Right cardiac atrium (tissue), 5 donors: Measurements from ENCODE around the gene TBXAS1. TPM values are rescaled to one million over a fixed set of nuclear protein-coding genes. Genes with fewer than 3 reads are reported as not detected.

Source experiments
- ATAC-seq, 2 donors: fragments of 200-7000 bp; cut with Tn5 transposase; one replicate each; pipeline versions ENCODE4 v1.8.0 to v1.9.1; 2020; ENCODE audit warnings: moderate library complexity in 2 of 2, mild to moderate bottlenecking in 1 of 2
- DNase-seq, 3 donors: peaks; one replicate each; pipeline ENCODE4 v3.0.0-alpha.2; 2020
- H3K27ac ChIP-seq: one replicate; pipeline ENCODE4 v1.5.1; 2013; ENCODE audit warnings: mild to moderate bottlenecking, low read length, control low read depth, moderate library complexity
- H3K27me3 ChIP-seq: one replicate; pipeline ENCODE4 v1.6.1; 2013; ENCODE audit not compliant: control insufficient read depth, insufficient read depth
- H3K4me1 ChIP-seq: one replicate; pipeline ENCODE4 v1.6.1; 2013; ENCODE audit warnings: low read length; ENCODE audit not compliant: control insufficient read depth, insufficient read depth
- H3K4me3 ChIP-seq: one replicate; pipeline ENCODE4 v1.5.1; 2013; ENCODE audit warnings: low read length, control low read depth
- H3K9me3 ChIP-seq: one replicate; pipeline ENCODE4 v1.6.1; 2013; ENCODE audit warnings: low read length; ENCODE audit not compliant: control insufficient read depth
- WGBS: extraction: QIAGEN DNeasy Blood & Tissue Kit; methylation state at CpG from one replicate; pipeline ENCODE4 v1.1.7; 2013; 5-methylcytosine and 5-hydroxymethylcytosine counted together
- intact Hi-C, 4 donors: fragments of 100-400 bp; cut with DNase I; formaldehyde crosslinking; loops; one replicate each; pipeline versions ENCODE4 v1.11.0 to v1.14.0; 2022 to 2023
- polyA plus RNA-seq: library from polyadenylated mRNA; stranded (reverse); fragments of 200-250 nt; gene quantifications from one replicate; pipeline ENCODE4 v1.2.3, GENCODE V29; 2013
- total RNA-seq, 4 donors: library from RNA; stranded (reverse); fragmentation: NEBNext Ultra II Directional; extraction: Animal tissue kit (Norgen Biotek cat#: 25700); gene quantifications; one replicate each; pipeline ENCODE4 v1.2.1, GENCODE V29; 2021
- donor health status: healthy with polysubstance abuse.
- donor health status: DM: no; HTN: yes; CAD: no.
- donor health status: DM: no; HTN: no; CAD: no.
- donor health status: DM: no; HTN: yes; CAD: no; lungs with severe emphysema.
- donor health status: DM: yes; HTN: yes; CAD: no.

Gene TBXAS1
- total and polyA plus RNA-seq, 5 donors, result 3.1 to 9.1 (median 6.8) TPM

DNA sequence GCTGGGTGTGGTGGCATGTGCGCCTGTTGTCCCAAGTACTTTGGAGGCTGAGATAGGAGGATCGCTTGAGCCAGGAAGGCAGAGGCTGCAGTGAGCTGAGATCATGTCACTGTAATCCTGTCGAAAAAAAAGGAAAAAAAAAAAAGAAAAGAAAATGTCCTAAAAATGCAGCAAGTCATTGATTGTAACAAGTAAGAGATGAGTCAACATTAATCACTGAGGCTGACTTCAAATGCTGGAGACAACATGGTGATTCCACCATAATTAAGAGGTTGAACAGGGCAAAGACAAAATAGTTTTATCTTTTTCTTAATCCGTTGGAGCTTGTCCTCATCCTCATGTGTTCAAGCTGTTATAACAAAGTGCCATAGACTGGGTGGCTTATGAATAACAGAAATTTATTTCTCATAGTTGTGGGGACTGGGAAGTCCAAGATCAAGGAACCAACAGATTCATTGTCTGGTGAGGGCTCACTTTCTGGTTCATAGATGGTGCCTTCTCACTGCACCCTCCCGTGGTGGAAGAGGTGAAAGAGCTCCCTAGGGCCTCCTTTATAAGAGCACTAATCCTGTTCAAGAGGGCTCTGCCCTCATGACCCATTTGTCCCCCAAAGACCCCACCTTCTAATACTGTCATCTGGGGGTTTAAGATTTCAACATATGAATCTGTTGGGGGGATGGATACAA is 60.3 kb downstream of the TBXAS1 start:
- H3K27me3 ChIP-seq, result no peaks in the 10 kb centered on the region
- DNase-seq (no peak), ATAC-seq (no peak)
- no peak overlapping the region for H3K27ac ChIP-seq
- H3K9me3 ChIP-seq, result no peaks in the 10 kb centered on the region
- no peak overlapping the region for H3K4me3 ChIP-seq
- 89% methylated on average over 5 of the region's 5 CpGs for WGBS
- no peaks in the 10 kb centered on the region for H3K4me1 ChIP-seq
- intact Hi-C loops, result no loop called here

DNA sequence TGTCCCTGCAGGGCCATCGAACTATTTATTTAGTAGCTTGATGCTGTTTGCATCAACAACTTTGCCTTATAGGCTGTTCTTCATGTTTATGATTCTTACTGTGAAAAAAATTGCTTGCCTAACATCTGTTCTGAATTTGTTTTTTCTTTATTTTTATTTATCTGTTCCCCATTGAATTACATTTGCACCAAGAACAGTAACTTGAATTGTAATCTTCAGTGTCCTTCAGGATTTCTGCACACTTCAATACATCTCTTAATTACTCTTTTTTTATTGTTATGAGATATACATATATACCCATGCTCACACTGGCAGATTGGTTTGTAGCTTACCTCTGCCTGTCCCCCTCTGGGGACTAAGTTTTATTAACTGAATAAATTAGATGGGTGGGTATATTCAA is 64.4 kb downstream of the TBXAS1 start:
- intact Hi-C loops, result no loop called here
- Histone ChIP-seq H3K4me3 (no peak overlapping the region), H3K27ac (no peak overlapping the region), H3K4me1 (peaks cover 3% of the 10 kb centered on the region), H3K9me3 (no peaks in the 10 kb centered on the region), H3K27me3 (no peaks in the 10 kb centered on the region)
- DNase-seq (no peak), ATAC-seq (no peak)
- 94% methylated on average over 1 of the region's 1 CpG for WGBS

DNA sequence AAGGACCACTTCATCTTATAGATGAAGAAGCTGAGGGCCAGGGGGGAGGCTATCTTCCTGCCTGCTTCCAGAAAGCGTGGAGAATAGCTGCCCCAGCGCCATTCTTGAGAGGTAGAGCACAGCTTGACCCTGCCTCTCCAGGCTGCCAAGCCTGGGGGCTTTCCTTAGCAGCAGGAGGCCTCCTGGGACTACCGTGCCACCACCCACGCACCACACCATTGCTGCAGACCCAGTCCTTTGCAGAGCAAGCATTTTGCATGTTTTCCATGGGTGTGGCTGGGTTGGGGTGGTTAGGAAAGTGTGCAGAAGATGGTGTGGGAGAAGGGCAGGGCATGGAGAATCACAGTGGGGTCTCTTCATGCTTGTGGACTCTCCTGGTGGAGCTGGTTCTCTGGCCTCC is 64.9 kb downstream of the TBXAS1 start:
- no peaks in the 10 kb centered on the region for H3K9me3 ChIP-seq
- ATAC-seq (no peak), DNase-seq (no peak)
- no peak overlapping the region for H3K27ac ChIP-seq
- H3K4me3 ChIP-seq, result no peak overlapping the region
- WGBS, result 89% methylated on average over 4 of the region's 4 CpGs
- H3K27me3 ChIP-seq, result no peaks in the 10 kb centered on the region
- H3K4me1 ChIP-seq, result peaks cover 3% of the 10 kb centered on the region
- intact Hi-C loops, result no loop called here

DNA sequence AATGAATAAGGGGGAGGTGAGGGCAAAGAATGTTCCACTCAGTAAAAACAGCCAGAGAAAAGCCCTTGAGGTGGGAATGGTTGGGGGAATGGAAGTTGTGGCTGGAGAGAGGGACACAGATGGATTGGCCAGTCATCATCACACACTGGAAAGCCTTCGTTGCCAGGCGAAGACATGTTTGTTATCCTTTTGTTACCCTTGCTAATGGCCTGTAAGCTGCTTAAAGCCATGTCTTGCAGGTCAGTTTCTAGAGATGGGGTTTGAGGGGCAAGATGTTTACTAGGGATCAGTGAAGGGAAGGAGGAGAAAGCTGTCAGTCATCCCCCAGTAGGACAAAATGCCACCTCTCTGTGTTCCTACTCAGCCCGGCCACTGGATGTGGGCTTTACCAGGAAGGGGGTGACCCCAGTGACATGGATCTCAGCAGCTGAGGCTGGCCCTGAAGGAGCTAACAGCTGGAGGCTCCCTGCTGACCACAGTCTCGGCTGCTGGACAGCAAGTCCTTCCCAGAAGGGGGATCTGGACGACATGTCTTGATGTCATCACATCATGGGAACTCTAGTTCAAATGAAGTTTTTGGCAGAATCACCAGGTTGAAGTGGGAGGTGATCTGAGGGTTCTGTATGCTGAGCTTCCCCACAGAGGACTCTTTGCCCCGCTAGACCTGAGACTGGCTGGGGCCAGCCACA is 66.2 kb downstream of the TBXAS1 start:
- intact Hi-C loops, result no loop called here
- H3K4me1 ChIP-seq, result peaks cover 3% of the 10 kb centered on the region
- peak in 1 of 2 donors; percentile 38 for ATAC-seq
- WGBS, result 78% methylated on average over 6 of the region's 6 CpGs
- no peak overlapping the region for H3K4me3 ChIP-seq
- no peaks in the 10 kb centered on the region for H3K27me3 ChIP-seq
- H3K9me3 ChIP-seq, result no peaks in the 10 kb centered on the region
- H3K27ac ChIP-seq, result no peak overlapping the region
- DNase-seq, result peak in 1 of 3 donors; percentile 40

DNA sequence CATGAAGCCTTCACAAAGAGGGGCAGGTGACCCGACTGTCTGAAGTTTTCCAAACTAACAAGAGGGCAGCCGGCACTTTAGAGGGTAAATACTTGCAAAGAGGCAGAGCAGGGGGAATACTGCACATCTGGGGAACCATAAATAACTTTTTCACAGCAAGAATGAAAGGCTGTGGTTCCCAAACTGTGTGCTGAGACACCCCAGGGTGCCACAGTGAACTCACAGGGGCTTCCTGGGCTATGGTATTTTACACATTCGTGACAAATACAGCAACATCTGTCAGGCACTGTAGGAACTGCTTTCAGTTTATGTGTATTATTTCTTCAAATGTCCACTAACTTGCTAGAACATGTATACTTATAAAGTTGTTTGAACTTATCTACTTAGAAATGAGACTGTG is 67.2 kb downstream of the TBXAS1 start:
- WGBS, result 89% methylated on average over 3 of the region's 3 CpGs
- Histone ChIP-seq H3K4me1 (peaks cover 3% of the 10 kb centered on the region), H3K4me3 (no peak overlapping the region), H3K27ac (no peak overlapping the region), H3K27me3 (no peaks in the 10 kb centered on the region), H3K9me3 (no peaks in the 10 kb centered on the region)
- ATAC-seq (no peak), DNase-seq (no peak)
- intact Hi-C loops, result no loop called here

DNA sequence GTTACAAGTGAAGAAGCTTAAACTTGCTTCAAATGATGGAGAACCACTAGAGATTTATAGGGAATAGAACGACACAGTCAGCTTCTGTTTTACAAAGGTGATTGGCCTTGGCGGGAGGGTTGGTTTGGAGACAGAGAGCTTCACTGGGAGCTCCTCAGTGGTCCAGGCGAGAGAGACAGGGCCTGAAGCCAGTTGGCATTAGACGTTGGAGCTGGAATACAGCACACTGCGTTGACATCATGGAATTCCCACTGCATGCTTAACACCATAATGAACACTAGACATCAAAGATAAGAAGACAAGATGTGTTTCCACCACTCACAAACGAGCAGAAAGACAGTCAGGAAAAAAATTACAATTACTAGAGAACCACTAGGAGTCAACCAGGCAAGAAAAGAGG is 67.8 kb downstream of the TBXAS1 start:
- intact Hi-C loops, result no loop called here
- DNase-seq, result peak; percentile 70 to 78 (median 73)
- H3K27ac ChIP-seq, result no peak overlapping the region
- H3K4me3 ChIP-seq, result no peak overlapping the region
- ATAC-seq, result peak; percentile 84 to 88
- no peaks in the 10 kb centered on the region for H3K9me3 ChIP-seq
- WGBS, result 40% methylated on average over 6 of the region's 6 CpGs
- H3K4me1 ChIP-seq, result peaks cover 3% of the 10 kb centered on the region
- H3K27me3 ChIP-seq, result no peaks in the 10 kb centered on the region

DNA sequence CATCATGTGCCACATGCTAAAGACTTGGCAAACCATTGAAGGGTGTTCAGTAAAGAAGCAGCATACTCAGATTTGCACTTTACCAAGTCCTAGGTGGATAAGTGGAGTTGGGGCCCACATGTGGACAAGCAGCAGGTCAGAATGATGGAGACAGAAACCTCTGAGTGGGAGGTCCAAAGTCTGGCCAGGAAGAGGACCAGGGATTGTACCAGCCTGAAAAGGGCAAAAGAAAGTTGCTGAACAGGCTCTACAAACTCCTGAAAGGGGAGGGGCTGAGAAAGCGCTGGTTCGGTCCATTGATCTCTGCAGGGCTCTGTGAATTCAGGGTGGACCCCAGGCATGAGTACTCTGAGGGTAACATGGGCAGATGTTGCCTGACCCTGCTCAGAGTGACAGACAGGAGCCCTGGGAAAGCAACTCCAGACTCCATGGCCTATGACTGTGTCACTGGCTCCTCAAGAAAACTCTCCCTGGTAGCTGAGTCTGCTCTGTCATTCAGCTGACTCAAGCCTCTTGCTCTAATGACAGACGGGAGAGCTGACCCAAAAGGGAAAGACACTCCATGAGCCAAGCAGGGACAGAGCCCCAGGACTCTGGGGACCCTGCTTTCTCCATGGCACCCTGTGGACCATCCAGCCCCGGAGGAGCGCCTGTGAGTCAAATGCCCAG is 68.5 kb downstream of the TBXAS1 start:
- intact Hi-C loops, result no loop called here
- no peak for DNase-seq
- Histone ChIP-seq H3K27me3 (no peaks in the 10 kb centered on the region), H3K27ac (no peak overlapping the region), H3K4me1 (peaks cover 3% of the 10 kb centered on the region), H3K4me3 (no peak overlapping the region), H3K9me3 (no peaks in the 10 kb centered on the region)
- peak in 1 of 2 donors; percentile 21 for ATAC-seq
- 82% methylated on average over 5 of the region's 5 CpGs for WGBS

DNA sequence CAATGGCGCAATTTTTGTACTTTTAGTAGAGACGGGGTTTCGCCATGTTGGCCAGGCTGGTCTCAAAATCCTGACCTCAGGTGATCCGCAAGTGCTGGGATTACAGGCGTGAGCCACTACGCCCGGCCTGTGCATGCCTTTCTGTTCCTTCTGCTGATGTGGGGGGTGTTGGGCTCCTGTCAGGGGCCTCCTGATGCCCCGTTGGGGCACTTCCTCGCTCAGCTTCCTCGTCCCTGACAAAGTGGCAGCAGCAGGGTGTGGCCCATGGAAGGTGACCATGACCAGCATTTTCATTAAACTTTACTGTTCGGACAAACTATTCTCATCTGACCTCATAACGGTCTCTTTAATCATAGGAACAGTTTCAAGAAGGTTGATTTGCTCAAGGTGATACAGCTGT is 69.4 kb downstream of the TBXAS1 start:
- intact Hi-C loops, result no loop called here
- no peak overlapping the region for H3K27ac ChIP-seq
- no peak for DNase-seq
- ATAC-seq, result no peak
- peaks cover 3% of the 10 kb centered on the region for H3K4me1 ChIP-seq
- H3K27me3 ChIP-seq, result no peaks in the 10 kb centered on the region
- WGBS, result 87% methylated on average over 12 of the region's 12 CpGs
- no peak overlapping the region for H3K4me3 ChIP-seq
- H3K9me3 ChIP-seq, result no peaks in the 10 kb centered on the region

DNA sequence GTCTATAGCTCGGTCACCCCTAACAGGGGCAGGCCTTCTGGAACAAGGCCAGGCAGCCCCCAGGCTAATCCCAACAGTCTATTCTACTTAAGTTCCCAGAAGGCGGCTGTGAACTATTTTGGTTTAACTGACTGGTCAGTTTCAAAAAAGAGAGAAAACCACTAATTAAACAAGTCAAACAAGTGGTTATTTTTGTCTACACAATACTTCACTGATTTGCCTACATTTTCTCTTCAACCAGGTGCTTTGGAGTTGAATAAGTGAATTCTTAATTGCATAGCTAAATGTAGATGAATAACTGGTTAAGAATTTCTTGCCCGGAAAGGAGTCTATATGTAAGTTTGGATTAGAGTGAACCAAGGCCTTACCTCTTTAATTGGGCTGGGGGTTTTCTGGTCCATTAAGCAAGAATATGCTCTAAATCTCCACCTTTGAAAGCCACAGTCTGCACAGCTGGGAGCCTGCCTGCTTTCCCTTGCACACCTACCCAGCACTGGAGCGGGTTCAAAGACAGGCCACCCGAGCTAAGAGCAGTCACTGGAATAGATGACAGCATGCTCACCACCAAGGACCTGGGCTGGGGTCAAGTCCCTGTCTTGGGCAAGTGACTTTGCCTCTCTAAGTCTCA is 70.4 kb downstream of the TBXAS1 start:
- intact Hi-C loops, result no loop called here
- DNase-seq, result no peak
- Histone ChIP-seq H3K9me3 (no peaks in the 10 kb centered on the region), H3K27me3 (no peaks in the 10 kb centered on the region), H3K4me1 (peaks cover 3% of the 10 kb centered on the region), H3K4me3 (no peak overlapping the region), H3K27ac (no peak overlapping the region)
- WGBS, result 95% methylated on average over 5 of the region's 5 CpGs
- no peak for ATAC-seq

DNA sequence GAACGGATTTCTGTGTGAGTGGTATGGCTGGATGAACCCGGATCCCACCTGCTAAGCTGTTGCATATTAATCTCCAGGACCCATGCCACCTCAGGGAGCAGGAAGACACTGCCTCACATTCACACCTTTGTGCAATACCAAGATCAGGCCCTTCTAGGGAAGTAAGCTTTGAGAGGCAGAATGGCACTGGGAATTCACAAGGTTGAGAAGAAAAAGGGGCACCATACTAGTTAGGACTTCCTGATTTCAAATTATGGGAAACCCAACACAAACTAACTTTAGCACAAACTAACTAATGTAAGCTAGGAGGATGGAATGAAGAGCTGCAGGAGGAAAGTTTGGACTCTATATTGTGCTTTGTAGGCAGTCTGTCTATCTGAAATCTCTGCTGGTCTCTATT is 71.3 kb downstream of the TBXAS1 start:
- no peaks in the 10 kb centered on the region for H3K9me3 ChIP-seq
- DNase-seq, result no peak
- no peak for ATAC-seq
- intact Hi-C loops, result loop anchor here in 1 of 4 donors (10.0 kb wide), 1 partner anchor 64 kb away; no protein-coding TSS in a partner anchor
- no peak overlapping the region for H3K4me3 ChIP-seq
- H3K27ac ChIP-seq, result no peak overlapping the region
- H3K4me1 ChIP-seq, result peaks cover 3% of the 10 kb centered on the region
- WGBS, result 96% methylated on average over 2 of the region's 2 CpGs
- no peaks in the 10 kb centered on the region for H3K27me3 ChIP-seq
